Spleen (tissue), 7 donors: ENCODE measurements around the gene MYL3.
"Not testable (repeated sequence)": the region's sequence is repeated elsewhere in the genome, so short reads cannot be mapped to it uniquely, and the experiment has no call there.

Experiments
- POLR2A ChIP-seq, 3 donors: fragments of 450-650 bp; IDR thresholded peaks; one replicate each; pipeline ENCODE4 v1.5.1; 2017; ENCODE audit warnings: antibody characterized with exemption in 3 of 3, mild to moderate bottlenecking in 1 of 3
- POLR2AphosphoS5 ChIP-seq, 3 donors: sonication (generic); formaldehyde crosslinking; IDR thresholded peaks; one replicate each; pipeline ENCODE4 v1.5.1; 2017; ENCODE audit warnings: antibody characterized with exemption in 3 of 3
- TF ChIP-seq, protein P1 (sequence below), 11 experiments: fragments of 200-600 bp in 7 of 11; fragments of 450-650 bp in 4 of 11; sonication (generic) in 4 of 11; IDR thresholded peaks in 8 of 11; conservative IDR thresholded peaks in 3 of 11; 1 replicate in 7 of 11; 2 replicates in 4 of 11; pipeline versions ENCODE4 v1.4.0 to v1.8.0; 2016 to 2021; ENCODE audit warnings: antibody characterized with exemption in 11 of 11, inconsistent platforms in 4 of 11, mild to moderate bottlenecking in 1 of 11
- donor health status: DM: no; HTN: no; CAD: no; lungs with moderate emphysema.
- donor health status: DM: no; HTN: no; CAD: no.
- donor health status: DM: no; HTN: no; CAD: no.

GRCh38 chr3:46808766-46809165 is 54.5 kb downstream of the MYL3 start:
- TF ChIP-seq, protein P1, sequence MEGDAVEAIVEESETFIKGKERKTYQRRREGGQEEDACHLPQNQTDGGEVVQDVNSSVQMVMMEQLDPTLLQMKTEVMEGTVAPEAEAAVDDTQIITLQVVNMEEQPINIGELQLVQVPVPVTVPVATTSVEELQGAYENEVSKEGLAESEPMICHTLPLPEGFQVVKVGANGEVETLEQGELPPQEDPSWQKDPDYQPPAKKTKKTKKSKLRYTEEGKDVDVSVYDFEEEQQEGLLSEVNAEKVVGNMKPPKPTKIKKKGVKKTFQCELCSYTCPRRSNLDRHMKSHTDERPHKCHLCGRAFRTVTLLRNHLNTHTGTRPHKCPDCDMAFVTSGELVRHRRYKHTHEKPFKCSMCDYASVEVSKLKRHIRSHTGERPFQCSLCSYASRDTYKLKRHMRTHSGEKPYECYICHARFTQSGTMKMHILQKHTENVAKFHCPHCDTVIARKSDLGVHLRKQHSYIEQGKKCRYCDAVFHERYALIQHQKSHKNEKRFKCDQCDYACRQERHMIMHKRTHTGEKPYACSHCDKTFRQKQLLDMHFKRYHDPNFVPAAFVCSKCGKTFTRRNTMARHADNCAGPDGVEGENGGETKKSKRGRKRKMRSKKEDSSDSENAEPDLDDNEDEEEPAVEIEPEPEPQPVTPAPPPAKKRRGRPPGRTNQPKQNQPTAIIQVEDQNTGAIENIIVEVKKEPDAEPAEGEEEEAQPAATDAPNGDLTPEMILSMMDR (IDR thresholded peaks at IDR 0.05 in 8 of 11, conservative IDR thresholded peaks at IDR 0.05 in 3 of 11): not testable (repeated sequence)
- TF ChIP-seq POLR2A, POLR2AphosphoS5 (IDR thresholded peaks at IDR 0.05): not testable (repeated sequence)
